Measurements from ENCODE around the gene BICC1. TPM values are rescaled to one million over a fixed set of nuclear protein-coding genes. Genes with fewer than 3 reads are reported as not detected.

BICC1 gene
- total RNA-seq, 1 experiment from 2014 or later: 0.38 TPM

DNA sequence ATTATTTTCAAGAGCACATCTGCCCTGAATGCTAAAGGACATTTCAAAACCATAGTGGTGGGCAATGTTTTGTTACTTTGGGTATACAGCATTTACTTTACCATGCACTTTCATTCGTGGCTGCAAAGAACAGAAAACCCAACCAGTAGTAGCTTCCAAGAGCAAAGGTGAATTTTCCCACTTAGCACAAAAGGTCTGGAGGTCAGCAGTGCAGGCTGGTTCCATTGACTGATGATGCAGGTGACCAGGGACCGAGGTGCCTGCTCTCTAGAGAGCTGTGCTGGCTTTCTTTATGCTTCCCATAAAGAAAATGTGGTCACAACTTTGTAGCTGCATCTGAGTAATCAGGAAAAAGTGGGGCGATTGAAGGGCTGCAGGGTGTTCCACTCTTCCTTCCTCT lies 240.0 kb downstream of the BICC1 start:
- DNase-seq: no peak

GRCh38 chr10:58753425-58753824 lies 240.8 kb downstream of the BICC1 start:
- no peaks in the 10 kb centered on the region for H3K36me3 ChIP-seq (replicated peaks; ENCODE audit: control insufficient read depth, insufficient read depth, low read length)
- H3K4me3 ChIP-seq (ENCODE audit: insufficient read depth, low read depth, low read length): no peak overlapping the region
- no peaks in the 10 kb centered on the region for H3K27me3 ChIP-seq (ENCODE audit: control insufficient read depth, insufficient read depth, low read length)
- DNase-seq: no peak

More for the DNA sequence above, 240.0 kb downstream of the BICC1 start:
- H3K27me3 ChIP-seq (ENCODE audit: control insufficient read depth, insufficient read depth, low read length): no peaks in the 10 kb centered on the region
- H3K36me3 ChIP-seq (replicated peaks; ENCODE audit: control insufficient read depth, insufficient read depth, low read length): no peaks in the 10 kb centered on the region
- no peak overlapping the region for H3K4me3 ChIP-seq (ENCODE audit: insufficient read depth, low read depth, low read length)

DNA sequence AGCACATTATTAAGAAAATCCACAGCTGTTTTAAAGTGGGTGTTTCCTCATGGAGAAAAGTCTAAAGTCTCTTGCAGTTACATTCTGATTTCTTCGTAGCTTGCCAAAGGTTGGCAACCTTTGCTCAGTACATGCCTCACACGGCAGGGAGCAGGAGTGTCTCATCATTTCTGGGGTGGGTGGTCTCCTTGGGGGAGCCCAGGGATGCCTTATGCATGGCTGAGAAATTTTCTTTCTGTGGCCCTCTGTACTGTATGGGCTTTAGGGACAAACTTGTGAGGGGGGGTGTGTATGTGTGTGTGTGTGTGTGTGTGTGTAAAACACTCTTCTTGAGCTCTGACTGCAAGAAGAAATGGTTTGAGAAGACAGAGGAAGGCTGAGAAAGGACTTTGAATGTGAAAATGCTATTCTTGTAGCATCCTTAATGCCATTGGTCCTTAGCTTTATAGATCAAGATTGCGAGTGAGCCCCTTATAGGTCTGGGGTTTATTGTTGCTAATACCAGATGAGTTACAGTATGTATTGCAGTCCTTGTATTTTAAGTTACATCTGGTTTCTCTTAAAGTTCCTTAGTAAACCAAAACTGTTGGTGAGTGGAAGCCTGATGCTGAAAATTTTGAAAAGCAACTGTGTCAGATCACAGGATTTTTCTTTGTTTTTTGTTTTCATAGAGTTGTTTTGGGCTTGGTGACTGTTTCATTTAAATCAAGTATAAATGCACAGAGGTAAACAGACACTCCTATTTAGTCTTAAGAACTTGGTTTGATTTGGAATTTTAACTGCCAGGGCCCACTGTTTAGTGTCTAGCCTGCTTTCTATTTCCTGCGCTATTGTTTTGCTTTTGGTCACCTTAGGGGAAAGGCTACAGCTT lies 242.0 kb downstream of the BICC1 start:
- Histone ChIP-seq H3K36me3 (replicated peaks; ENCODE audit: control insufficient read depth, insufficient read depth, low read length) (no peaks in the 10 kb centered on the region), H3K27me3 (ENCODE audit: control insufficient read depth, insufficient read depth, low read length) (no peaks in the 10 kb centered on the region), H3K4me3 (ENCODE audit: insufficient read depth, low read depth, low read length) (no peak overlapping the region)
- no peak for DNase-seq

DNA sequence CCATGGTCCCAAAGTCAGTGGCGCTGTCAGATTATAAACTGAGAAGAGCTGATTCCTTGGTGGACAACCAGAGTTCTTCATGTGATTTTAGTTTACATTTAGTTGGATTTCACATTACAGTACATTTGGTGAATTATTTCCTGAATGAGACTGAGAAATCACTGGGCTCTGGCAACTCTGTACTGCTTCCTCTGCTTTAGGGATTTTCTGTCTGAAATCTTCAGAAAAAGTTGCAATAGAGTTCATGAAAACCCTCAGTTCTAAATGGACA lies 242.6 kb downstream of the BICC1 start:
- no peak for DNase-seq
- Histone ChIP-seq H3K4me3 (ENCODE audit: insufficient read depth, low read depth, low read length) (no peak overlapping the region), H3K36me3 (replicated peaks; ENCODE audit: control insufficient read depth, insufficient read depth, low read length) (no peaks in the 10 kb centered on the region), H3K27me3 (ENCODE audit: control insufficient read depth, insufficient read depth, low read length) (no peaks in the 10 kb centered on the region)

- Histone ChIP-seq H3K4me3 (ENCODE audit: insufficient read depth, low read depth, low read length) (no peak overlapping the region), H3K27me3 (ENCODE audit: control insufficient read depth, insufficient read depth, low read length) (no peaks in the 10 kb centered on the region), H3K36me3 (replicated peaks; ENCODE audit: control insufficient read depth, insufficient read depth, low read length) (no peaks in the 10 kb centered on the region)
- DNase-seq: no peak
Measured at GRCh38 chr10:58755677-58756076, 243.0 kb downstream of the BICC1 start.

DNA sequence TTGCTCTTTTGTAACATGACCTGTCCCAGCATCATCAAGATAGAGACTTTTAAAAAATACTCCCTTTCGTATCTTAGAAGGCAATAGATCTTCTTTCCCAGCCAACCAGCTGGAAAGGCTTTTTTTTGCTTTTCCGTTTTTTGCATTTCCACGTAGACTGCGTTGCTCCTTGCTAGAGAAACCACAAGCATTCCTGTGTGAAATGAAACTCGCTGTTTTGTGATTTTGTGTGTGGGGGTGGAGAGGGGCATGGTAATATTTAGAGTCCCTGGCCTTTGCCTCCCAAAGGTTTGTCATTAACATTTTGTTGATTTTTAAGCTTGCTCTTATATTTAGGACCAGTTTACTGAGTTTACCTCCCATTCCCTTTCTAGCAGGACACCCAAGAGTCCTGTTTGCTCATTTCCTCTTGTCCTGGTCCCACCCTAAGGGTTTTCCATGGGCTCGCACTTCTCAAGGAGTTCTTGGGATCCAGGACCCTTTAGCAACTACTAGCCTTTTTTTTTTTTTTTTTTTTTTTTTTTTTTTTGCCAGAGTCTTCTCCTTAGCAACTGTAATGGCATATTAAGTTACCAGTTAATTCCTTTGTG lies 243.6 kb downstream of the BICC1 start:
- H3K4me3 ChIP-seq (ENCODE audit: insufficient read depth, low read depth, low read length): no peak overlapping the region
- H3K27me3 ChIP-seq (ENCODE audit: control insufficient read depth, insufficient read depth, low read length): no peaks in the 10 kb centered on the region
- no peak for DNase-seq
- H3K36me3 ChIP-seq (replicated peaks; ENCODE audit: control insufficient read depth, insufficient read depth, low read length): no peaks in the 10 kb centered on the region

DNA sequence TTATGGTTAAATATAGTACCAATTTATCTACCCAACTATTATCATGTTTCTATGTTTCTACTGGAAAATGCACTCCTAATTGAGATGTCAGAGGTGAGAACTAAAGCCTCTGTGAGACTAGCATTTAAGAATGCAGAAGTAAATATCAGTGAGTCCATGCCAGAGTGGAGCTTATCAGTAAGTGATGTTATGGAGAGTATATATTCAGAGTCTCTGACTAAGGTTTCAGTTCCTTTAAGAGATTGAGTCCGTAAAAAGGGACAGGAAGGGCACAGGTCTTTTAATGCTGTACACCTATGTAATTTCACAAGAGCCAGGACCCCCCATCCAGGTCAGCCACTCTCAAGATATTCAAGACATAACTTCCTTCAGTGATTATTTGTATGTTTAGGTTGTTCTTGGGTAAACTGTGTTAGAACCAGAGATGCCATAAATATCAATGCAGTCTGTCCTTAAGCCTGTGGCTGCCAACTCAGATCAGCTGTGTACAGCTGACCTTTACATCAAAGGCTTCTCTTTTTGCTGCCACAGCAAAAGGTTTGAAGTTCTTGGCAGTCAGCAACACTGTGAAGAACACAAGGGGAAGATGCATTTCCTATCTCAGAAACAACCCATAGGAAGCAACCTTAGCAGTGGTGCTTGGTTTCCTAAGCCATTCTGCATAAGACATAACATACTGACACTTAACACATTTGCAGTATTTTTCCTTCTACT lies 244.8 kb downstream of the BICC1 start:
- Histone ChIP-seq H3K27me3 (ENCODE audit: control insufficient read depth, insufficient read depth, low read length) (no peaks in the 10 kb centered on the region), H3K4me3 (ENCODE audit: insufficient read depth, low read depth, low read length) (no peak overlapping the region), H3K36me3 (replicated peaks; ENCODE audit: control insufficient read depth, insufficient read depth, low read length) (no peaks in the 10 kb centered on the region)
- DNase-seq: no peak

- DNase-seq: no peak
- no peaks in the 10 kb centered on the region for H3K27me3 ChIP-seq (ENCODE audit: control insufficient read depth, insufficient read depth, low read length)
- no peaks in the 10 kb centered on the region for H3K36me3 ChIP-seq (replicated peaks; ENCODE audit: control insufficient read depth, insufficient read depth, low read length)
- H3K4me3 ChIP-seq (ENCODE audit: insufficient read depth, low read depth, low read length): no peak overlapping the region
Measured at GRCh38 chr10:58758321-58758720, 245.6 kb downstream of the BICC1 start.

GRCh38 chr10:58764087-58764747 lies 251.5 kb downstream of the BICC1 start:
- no peak for DNase-seq
- no peaks in the 10 kb centered on the region for H3K27me3 ChIP-seq (ENCODE audit: control insufficient read depth, insufficient read depth, low read length)

GRCh38 chr10:58765910-58766309 lies 253.2 kb downstream of the BICC1 start:
- DNase-seq: no peak

More at GRCh38 chr10:58764087-58764747, 251.5 kb downstream of the BICC1 start:
- H3K36me3 ChIP-seq (replicated peaks; ENCODE audit: control insufficient read depth, insufficient read depth, low read length): no peaks in the 10 kb centered on the region
- H3K4me3 ChIP-seq (ENCODE audit: insufficient read depth, low read depth, low read length): no peak overlapping the region

DNA sequence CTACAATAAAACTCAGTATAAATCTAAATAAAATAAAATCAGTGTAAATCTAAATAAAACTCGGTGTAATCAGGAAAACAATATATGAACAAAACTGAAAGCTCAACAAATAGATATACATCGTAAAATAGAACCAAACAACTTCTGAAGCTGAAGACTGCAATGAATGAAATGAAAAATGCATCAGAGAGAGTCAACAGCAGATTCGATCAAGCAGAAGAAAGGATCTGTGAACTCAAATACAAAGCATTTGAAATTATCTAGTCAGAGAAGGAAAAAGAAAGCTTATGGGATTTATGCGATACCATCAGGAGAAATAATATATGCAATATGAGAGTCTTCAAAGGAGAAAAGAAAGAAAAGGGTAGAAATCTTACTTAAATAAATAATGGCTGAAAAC lies 255.0 kb downstream of the BICC1 start:
- no peak for DNase-seq
- Histone ChIP-seq H3K36me3 (replicated peaks; ENCODE audit: control insufficient read depth, insufficient read depth, low read length) (no peaks in the 10 kb centered on the region), H3K27me3 (ENCODE audit: control insufficient read depth, insufficient read depth, low read length) (no peaks in the 10 kb centered on the region), H3K4me3 (ENCODE audit: insufficient read depth, low read depth, low read length) (no peak overlapping the region)

More at GRCh38 chr10:58765910-58766309, 253.2 kb downstream of the BICC1 start:
- H3K36me3 ChIP-seq (replicated peaks; ENCODE audit: control insufficient read depth, insufficient read depth, low read length): no peaks in the 10 kb centered on the region
- H3K4me3 ChIP-seq (ENCODE audit: insufficient read depth, low read depth, low read length): no peak overlapping the region
- H3K27me3 ChIP-seq (ENCODE audit: control insufficient read depth, insufficient read depth, low read length): no peaks in the 10 kb centered on the region

DNA sequence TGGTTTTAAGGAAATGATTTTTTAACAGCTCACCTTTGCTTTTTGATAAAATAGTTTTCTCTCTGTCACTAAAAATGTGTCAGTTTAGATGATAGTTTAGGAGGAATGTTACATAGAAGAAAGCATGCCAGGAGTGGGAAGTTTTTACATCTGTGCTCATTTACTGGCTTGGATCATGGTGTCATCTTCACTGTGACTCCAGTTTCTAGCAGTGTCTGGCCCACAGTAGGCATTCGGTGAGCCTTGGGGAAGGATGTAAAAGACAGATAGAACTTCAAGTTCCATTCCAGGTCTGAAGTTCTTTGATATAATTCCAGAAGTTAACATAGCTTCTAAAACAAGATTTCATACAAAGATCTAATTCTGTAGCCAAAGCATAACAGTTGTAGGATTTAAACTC lies 259.2 kb downstream of the BICC1 start:
- Histone ChIP-seq H3K27me3 (ENCODE audit: control insufficient read depth, insufficient read depth, low read length) (no peaks in the 10 kb centered on the region), H3K36me3 (replicated peaks; ENCODE audit: control insufficient read depth, insufficient read depth, low read length) (no peaks in the 10 kb centered on the region), H3K4me3 (ENCODE audit: insufficient read depth, low read depth, low read length) (no peak overlapping the region)
- no peak for DNase-seq

DNA sequence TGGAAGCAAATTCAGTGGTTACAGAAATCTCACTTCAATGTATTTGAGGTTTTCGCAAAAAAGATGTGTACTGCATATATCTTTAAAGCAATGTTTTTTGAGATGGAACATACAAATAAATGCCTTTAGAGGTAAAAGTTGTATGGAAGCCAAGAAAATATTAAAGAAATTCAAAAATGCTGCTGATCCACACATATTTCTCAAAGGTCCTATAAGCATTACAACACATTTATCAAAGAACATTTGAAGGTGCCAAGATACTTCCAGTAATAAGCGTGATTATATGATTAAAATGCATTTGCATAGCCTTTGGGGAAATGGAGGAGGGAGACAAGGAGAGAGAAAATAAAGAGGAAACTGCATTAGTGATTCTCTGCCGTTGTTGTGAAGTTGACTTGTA lies 260.1 kb downstream of the BICC1 start:
- Histone ChIP-seq H3K4me3 (ENCODE audit: insufficient read depth, low read depth, low read length) (no peak overlapping the region), H3K36me3 (replicated peaks; ENCODE audit: control insufficient read depth, insufficient read depth, low read length) (no peaks in the 10 kb centered on the region), H3K27me3 (ENCODE audit: control insufficient read depth, insufficient read depth, low read length) (no peaks in the 10 kb centered on the region)
- no peak for DNase-seq

GRCh38 chr10:58773341-58773740 lies 260.7 kb downstream of the BICC1 start:
- Histone ChIP-seq H3K36me3 (replicated peaks; ENCODE audit: control insufficient read depth, insufficient read depth, low read length) (no peaks in the 10 kb centered on the region), H3K27me3 (ENCODE audit: control insufficient read depth, insufficient read depth, low read length) (no peaks in the 10 kb centered on the region), H3K4me3 (ENCODE audit: insufficient read depth, low read depth, low read length) (no peak overlapping the region)
- no peak for DNase-seq
